K562 treated with DMSO at 1 percent for 24 hours (cell line): ENCODE data around the gene MMRN1. TPM values are rescaled to one million over a fixed set of nuclear protein-coding genes. Genes with fewer than 3 reads are reported as not detected.

ENCODE experiments used
- total RNA-seq: library from RNA; unstranded; fragments of 300-600 nt; gene quantifications from 2 replicates; pipeline ENCODE4 v1.2.3, GENCODE V29; 2022; ENCODE audit warnings: low read depth; ENCODE audit not compliant: insufficient read depth

Gene MMRN1, protein sequence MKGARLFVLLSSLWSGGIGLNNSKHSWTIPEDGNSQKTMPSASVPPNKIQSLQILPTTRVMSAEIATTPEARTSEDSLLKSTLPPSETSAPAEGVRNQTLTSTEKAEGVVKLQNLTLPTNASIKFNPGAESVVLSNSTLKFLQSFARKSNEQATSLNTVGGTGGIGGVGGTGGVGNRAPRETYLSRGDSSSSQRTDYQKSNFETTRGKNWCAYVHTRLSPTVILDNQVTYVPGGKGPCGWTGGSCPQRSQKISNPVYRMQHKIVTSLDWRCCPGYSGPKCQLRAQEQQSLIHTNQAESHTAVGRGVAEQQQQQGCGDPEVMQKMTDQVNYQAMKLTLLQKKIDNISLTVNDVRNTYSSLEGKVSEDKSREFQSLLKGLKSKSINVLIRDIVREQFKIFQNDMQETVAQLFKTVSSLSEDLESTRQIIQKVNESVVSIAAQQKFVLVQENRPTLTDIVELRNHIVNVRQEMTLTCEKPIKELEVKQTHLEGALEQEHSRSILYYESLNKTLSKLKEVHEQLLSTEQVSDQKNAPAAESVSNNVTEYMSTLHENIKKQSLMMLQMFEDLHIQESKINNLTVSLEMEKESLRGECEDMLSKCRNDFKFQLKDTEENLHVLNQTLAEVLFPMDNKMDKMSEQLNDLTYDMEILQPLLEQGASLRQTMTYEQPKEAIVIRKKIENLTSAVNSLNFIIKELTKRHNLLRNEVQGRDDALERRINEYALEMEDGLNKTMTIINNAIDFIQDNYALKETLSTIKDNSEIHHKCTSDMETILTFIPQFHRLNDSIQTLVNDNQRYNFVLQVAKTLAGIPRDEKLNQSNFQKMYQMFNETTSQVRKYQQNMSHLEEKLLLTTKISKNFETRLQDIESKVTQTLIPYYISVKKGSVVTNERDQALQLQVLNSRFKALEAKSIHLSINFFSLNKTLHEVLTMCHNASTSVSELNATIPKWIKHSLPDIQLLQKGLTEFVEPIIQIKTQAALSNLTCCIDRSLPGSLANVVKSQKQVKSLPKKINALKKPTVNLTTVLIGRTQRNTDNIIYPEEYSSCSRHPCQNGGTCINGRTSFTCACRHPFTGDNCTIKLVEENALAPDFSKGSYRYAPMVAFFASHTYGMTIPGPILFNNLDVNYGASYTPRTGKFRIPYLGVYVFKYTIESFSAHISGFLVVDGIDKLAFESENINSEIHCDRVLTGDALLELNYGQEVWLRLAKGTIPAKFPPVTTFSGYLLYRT
- not detected in 2 replicates for total RNA-seq

DNA sequence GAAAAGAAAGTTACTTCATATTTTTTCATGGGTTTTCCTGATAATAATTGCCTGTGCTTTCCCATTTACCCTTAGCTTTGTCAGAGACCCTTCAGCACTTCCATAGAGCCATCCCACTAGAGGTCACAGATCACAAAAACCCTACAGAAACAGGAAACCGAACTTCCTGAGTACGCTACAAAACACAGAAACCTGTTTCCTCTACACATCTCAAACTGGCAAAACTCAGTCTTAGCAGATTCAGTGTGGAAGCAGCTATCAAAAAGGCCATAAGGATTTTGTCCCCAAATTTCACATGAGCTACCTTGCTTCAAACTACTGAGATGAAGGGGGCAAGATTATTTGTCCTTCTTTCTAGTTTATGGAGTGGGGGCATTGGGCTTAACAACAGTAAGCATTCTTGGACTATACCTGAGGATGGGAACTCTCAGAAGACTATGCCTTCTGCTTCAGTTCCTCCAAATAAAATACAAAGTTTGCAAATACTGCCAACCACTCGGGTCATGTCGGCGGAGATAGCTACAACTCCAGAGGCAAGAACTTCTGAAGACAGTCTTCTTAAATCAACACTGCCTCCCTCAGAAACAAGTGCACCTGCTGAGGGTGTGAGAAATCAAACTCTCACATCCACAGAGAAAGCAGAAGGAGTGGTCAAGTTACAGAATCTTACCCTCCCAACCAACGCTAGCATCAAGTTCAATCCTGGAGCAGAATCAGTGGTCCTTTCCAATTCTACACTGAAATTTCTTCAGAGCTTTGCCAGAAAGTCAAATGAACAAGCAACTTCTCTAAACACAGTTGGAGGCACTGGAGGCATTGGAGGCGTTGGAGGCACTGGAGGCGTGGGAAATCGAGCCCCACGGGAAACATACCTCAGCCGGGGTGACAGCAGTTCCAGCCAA lies at the start of gene MMRN1:
Gene MMRN1 (plus strand): TSS at position 206 of the 902 bp plus-strand sequence. CDS start 118 bp downstream, at position 324.

Other genes starting within 250 kb of the MMRN1 start
- gene SNCA, start 57.7 kb upstream of the MMRN1 start, total RNA-seq, result 3.5 and 6.0 TPM in 2 replicates
- not detected in 2 replicates for gene CCSER1, start 232.5 kb downstream of the MMRN1 start, total RNA-seq